ENCODE measurements around the gene NUFIP2.
"Not testable (repeated sequence)": the region's sequence is repeated elsewhere in the genome, so short reads cannot be mapped to it uniquely, and the experiment has no call there.

Gene NUFIP2

GRCh38 chr17:29238133-29238850 lies 55.7 kb downstream of the NUFIP2 start:
- DNase-seq (ENCODE audit: low read depth): no peak

DNA sequence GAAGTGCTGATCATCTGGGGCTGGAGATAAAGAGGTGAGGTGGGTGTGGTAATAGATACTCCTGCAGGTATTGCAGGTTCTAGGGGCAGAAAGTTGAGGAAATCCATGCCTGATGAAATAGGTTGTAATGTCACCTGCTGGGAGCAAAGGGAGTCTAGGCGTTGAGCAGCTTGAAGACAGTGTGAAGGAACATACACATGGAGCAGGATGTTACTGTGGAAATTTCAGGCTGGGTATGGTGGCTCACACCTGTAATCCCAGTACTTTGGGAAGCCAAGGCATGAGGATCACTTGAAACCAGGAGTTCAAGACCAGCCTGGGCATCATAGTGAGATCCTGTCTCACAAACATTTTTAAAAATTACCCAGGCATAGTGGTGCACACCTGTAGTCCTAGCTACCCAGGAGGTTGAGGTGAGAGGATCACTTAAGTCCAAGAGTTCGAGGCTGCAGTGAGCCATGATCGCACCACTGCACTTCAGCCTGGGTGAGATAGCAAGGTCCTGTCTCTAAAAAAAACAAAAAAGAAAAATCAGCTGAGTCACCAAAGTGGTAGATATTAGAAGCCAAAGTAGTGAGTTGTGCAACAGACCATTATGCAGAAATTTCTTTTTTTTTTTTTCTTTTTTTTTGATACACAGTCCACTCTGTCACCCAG lies 56.3 kb downstream of the NUFIP2 start:
- DNase-seq (ENCODE audit: low read depth): no peak

GRCh38 chr17:29235904-29236303 lies 58.0 kb downstream of the NUFIP2 start:
- DNase-seq (ENCODE audit: low read depth): no peak

DNA sequence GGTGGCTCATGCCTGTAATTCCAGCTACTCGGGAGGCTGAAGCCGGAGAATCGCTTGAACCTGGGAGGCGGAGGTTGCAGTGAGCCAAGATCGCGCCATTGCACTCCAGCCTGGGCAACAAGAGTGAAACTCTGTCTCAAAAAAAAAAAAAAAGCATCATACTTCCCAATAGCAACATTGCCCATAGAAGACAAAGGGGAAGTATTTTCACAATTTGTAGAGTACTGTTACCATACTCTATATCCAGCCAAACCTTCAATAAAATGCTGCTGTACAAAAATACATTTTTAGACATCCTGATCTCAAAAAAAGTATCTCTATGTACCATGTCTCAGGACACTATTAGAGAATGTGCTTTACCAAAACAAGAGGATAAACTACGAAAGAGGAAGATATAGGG lies 59.0 kb downstream of the NUFIP2 start:
- not testable (repeated sequence) for DNase-seq (ENCODE audit: low read depth)

DNA sequence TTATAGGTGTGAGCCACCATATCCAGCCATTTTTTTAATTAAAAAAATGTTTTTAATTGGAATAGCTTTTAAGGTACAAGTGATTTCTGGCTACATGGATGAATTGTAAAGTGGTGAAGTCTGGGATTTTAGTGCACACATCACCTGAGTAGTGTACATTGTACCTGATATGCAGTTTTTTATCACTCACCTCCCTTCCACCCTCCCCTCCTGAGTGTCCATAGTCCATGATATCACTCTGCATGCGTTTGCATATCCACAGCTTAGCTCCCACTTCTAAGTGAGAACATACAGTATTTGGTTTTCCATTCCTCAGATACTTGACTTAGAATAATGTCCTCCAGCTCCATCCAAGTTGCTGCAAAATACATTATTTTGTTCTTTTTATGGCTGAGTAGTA lies 60.6 kb downstream of the NUFIP2 start:
- DNase-seq (ENCODE audit: low read depth): no peak

DNA sequence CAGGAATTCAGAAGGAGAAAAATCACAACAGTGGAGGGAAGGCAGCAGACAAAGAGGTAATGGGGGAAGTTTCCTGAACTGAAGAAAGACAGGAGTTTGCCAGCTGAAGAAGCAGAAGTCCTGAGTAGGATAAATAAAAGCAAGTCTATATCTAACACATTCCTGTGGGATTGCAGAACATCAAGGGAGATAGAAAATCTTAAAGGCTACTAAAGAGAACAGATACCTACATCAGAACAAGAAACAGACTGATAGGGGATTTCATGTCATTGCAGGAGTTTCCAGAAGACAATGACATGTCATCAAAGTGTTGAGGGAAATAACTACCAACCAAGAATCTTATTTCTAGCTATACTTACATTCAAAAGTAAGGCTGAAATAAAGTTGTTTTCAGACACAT lies 68.6 kb downstream of the NUFIP2 start:
- DNase-seq (ENCODE audit: low read depth): no peak

- DNase-seq (ENCODE audit: low read depth): not testable (repeated sequence)
Measured at GRCh38 chr17:29221338-29221737, 72.6 kb downstream of the NUFIP2 start.

DNA sequence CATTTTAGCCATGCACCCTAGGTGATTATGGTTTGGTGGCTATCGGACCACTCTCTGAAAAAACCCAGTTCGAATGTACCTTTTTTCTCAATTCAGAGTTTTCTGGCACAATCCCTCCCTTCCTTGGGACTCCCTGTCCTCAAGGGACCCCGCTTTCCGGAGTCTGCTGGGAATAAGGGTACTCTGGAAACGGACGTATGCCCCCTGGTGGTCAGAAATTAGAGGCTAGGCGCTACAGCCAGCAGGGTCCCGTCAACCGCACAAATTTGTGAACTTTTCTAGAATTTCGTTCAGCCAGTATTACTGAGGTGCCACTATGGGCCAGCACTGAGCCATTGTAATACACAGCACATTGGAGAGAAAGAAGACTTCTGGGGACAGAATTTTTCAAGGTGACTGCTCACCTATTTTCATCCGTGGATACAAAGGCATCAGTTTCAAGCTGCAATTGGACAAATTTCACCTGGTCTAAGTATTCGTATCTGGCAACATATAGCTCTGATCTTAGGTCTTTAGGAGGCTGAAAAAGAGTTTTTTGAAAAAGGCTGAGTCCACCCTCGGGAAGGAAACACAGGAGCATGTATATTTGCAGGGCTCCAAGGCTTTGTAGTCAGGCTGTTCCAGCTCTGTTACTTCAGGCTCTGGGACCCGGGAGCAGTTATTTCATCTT lies 74.4 kb downstream of the NUFIP2 start:
- DNase-seq (ENCODE audit: low read depth): peak; percentile 47

- DNase-seq (ENCODE audit: low read depth): no peak
Measured at GRCh38 chr17:29216856-29217255, 77.1 kb downstream of the NUFIP2 start.

GRCh38 chr17:29216181-29216580 lies 77.8 kb downstream of the NUFIP2 start:
- DNase-seq (ENCODE audit: low read depth): no peak

- DNase-seq (ENCODE audit: low read depth): no peak
Measured at GRCh38 chr17:29215717-29216116, 78.2 kb downstream of the NUFIP2 start.

- DNase-seq (ENCODE audit: low read depth): no peak
Measured at GRCh38 chr17:29215174-29215573, 78.8 kb downstream of the NUFIP2 start.

DNA sequence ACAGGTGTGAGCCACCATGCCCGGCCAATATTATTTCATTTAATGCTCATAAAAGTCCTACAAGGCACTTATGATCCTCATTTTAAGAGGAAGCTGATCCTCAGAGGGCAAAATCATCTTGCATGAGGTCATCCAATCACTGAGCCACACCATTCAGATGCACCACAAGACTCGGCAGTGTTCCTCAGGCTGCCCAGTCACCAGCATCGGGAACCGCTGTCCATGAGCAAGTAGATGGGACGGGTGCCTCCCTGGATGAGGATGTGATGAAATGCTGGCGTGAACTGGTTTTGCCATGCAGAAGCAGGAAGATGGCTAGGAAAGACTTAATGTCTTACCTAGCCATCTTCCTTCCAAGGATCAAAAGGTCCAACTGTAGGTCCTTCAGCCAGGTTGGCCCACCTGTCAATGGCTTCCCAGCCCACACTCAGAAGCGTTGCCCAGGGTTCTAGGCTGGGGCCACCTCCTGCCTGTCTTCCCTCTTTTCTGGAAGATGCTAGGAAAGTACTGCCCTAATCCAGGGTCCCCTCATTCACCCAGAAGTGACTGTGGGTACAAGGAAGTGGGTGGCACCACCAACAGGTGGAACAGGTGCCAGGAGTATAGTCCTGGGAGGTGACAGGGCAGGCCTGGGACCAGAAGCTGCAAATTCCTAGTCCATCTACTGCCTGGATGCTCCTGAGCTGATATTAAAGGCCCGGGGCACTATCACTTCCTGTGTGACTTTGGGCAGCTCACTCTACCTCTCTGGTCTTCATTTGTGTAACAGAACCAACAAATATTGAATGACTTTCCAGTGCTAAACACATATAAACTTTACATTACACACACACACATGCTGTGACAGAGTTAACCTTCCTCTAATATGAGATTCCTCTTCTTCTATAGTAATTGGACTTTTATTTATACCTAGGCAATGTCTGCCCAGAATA lies 79.5 kb downstream of the NUFIP2 start:
- DNase-seq (ENCODE audit: low read depth): no peak

DNA sequence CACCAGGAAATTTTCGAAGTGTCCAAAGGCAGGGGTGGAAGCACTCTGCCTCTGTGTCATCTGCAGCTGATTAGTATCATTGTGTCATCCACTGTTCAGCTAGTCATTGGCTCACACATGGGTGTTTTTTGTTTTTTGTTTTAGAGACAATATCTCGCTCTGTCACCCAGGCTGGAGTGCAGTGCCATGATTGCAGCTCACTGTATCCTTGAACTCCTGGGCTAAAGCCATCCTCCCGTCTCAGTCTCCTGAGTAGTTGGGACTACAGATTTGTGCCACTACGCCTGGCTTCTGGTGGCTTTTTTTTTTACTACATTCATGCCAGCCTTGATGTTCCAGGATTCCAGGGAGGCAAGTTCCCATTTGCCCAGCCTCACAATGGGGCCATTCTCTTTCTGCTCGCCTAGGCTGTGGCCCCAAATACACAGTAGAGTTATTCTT lies 81.2 kb downstream of the NUFIP2 start:
- DNase-seq (ENCODE audit: low read depth): no peak

DNA sequence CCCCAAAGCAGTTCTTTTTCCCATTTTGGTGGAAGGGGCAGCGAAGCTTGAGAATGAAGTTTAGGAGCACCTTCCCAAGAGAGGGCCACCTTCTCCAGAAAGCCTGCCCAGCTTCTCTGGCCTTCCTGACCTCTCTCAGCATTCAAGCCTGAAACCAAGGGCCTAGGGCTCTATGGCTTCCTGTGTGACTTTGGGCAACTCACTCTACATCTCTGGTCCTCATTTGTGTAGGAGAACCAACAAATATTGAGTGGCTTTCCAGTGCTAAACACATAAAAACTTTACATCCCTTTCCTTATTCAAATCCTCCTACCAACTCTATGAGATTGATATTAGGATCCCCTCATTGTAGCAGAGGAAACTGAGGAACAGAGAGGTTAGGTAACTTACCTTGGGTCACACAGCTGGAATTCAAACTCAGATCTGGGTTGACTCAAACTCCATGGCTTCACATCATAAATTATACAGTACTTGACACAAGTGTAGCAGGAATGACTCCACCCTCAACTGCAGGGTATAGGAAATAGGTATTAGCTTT lies 81.8 kb downstream of the NUFIP2 start:
- no peak for DNase-seq (ENCODE audit: low read depth)

- no peak for DNase-seq (ENCODE audit: low read depth)
Measured at GRCh38 chr17:29210879-29211278, 83.1 kb downstream of the NUFIP2 start.

DNA sequence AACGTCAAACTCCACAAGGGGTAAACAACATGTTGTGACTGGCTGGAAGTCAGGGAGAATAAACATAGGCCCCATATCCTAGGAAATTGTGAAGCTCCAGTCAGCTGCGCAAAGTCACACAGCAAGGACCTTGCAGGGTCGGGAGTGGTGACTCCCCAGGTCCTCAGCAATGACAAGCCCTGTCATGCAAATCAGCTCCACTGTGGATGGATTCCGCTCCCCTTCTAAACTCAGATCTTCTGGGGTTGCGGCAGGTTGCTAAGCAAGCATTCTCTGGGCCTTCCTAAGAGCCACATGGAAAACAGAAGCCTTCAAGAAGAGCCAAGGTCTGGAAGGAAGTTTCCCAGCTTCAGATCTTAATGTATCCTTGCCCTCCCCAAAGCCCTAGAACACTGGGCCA lies 84.9 kb downstream of the NUFIP2 start:
- no peak for DNase-seq (ENCODE audit: low read depth)

DNA sequence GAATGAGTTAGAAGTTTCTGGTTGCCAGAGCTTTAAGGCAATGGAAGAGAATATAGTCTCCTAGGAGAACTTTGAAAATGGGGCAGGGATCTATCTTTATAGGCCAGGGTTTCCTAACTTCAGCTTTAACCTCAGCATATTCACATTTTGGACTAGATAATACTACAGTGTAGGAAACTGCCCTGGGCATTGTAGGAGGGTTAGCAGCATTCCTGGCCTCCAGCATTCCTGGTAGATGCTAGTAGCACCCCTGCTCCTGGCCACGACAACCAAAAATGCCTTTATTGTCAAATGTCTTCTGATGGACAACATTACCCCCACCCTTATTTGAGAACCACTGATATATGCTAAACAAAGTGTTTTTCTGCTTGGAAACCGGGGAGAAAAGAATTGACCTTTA lies 86.0 kb downstream of the NUFIP2 start:
- DNase-seq (ENCODE audit: low read depth): no peak

Data from stimulated activated CD8-positive, alpha-beta memory T cell treated with anti-CD3 and anti-CD28 coated beads, Interleukin-12 subunit alpha, Interleukin-12 subunit beta, amount 100 ng/mL, for 4 hours (primary cell).